ENCODE results near the gene EPS15.

Gene EPS15

GRCh38 chr1:51320967-51321923, 197.8 kb downstream of the EPS15 start:
- Histone ChIP-seq H3K4me3 (ENCODE audit: low read depth in 1 of 2, low read length in 2 of 2) (no peak overlapping the region), H3K4me1 (ENCODE audit: control insufficient read depth in 1 of 2, insufficient read depth in 2 of 2, low read length in 2 of 2) (no peaks in the 10 kb centered on the region), H3K36me3 (ENCODE audit: control insufficient read depth in 1 of 2, insufficient read depth in 2 of 2, low read length in 2 of 2) (no peaks in the 10 kb centered on the region), H3K9me3 (ENCODE audit: control insufficient read depth in 1 of 2, low read length in 2 of 2) (no peaks in the 10 kb centered on the region), H3K27ac (ENCODE audit: low read length) (no peak overlapping the region), H3K27me3 (ENCODE audit: low read depth, low read length) (no peaks in the 10 kb centered on the region)

GRCh38 chr1:51317798-51318197, 201.3 kb downstream of the EPS15 start:
- no peaks in the 10 kb centered on the region for H3K27me3 ChIP-seq (ENCODE audit: low read depth, low read length)
- H3K27ac ChIP-seq (ENCODE audit: low read length), result no peak overlapping the region
- no peaks in the 10 kb centered on the region for H3K36me3 ChIP-seq (ENCODE audit: control insufficient read depth in 1 of 2, insufficient read depth in 2 of 2, low read length in 2 of 2)
- no peaks in the 10 kb centered on the region for H3K9me3 ChIP-seq (ENCODE audit: control insufficient read depth in 1 of 2, low read length in 2 of 2)
- H3K4me3 ChIP-seq (ENCODE audit: low read depth in 1 of 2, low read length in 2 of 2), result no peak overlapping the region
- H3K4me1 ChIP-seq (ENCODE audit: control insufficient read depth in 1 of 2, insufficient read depth in 2 of 2, low read length in 2 of 2), result no peaks in the 10 kb centered on the region

GRCh38 chr1:51316846-51317120, 202.3 kb downstream of the EPS15 start:
- no peaks in the 10 kb centered on the region for H3K27me3 ChIP-seq (ENCODE audit: low read depth, low read length)
- H3K36me3 ChIP-seq (ENCODE audit: control insufficient read depth in 1 of 2, insufficient read depth in 2 of 2, low read length in 2 of 2), result no peaks in the 10 kb centered on the region
- H3K9me3 ChIP-seq (ENCODE audit: control insufficient read depth in 1 of 2, low read length in 2 of 2), result no peaks in the 10 kb centered on the region
- no peaks in the 10 kb centered on the region for H3K4me1 ChIP-seq (ENCODE audit: control insufficient read depth in 1 of 2, insufficient read depth in 2 of 2, low read length in 2 of 2)
- no peak overlapping the region for H3K27ac ChIP-seq (ENCODE audit: low read length)
- no peak overlapping the region for H3K4me3 ChIP-seq (ENCODE audit: low read depth in 1 of 2, low read length in 2 of 2)

GRCh38 chr1:51316113-51316845, 202.8 kb downstream of the EPS15 start:
- Histone ChIP-seq H3K9me3 (ENCODE audit: control insufficient read depth in 1 of 2, low read length in 2 of 2) (no peaks in the 10 kb centered on the region), H3K36me3 (ENCODE audit: control insufficient read depth in 1 of 2, insufficient read depth in 2 of 2, low read length in 2 of 2) (no peaks in the 10 kb centered on the region), H3K27me3 (ENCODE audit: low read depth, low read length) (no peaks in the 10 kb centered on the region), H3K4me1 (ENCODE audit: control insufficient read depth in 1 of 2, insufficient read depth in 2 of 2, low read length in 2 of 2) (no peaks in the 10 kb centered on the region), H3K27ac (ENCODE audit: low read length) (no peak overlapping the region), H3K4me3 (ENCODE audit: low read depth in 1 of 2, low read length in 2 of 2) (no peak overlapping the region)

- no peak overlapping the region for H3K27ac ChIP-seq (ENCODE audit: low read length)
- no peaks in the 10 kb centered on the region for H3K9me3 ChIP-seq (ENCODE audit: control insufficient read depth in 1 of 2, low read length in 2 of 2)
- no peak overlapping the region for H3K4me3 ChIP-seq (ENCODE audit: low read depth in 1 of 2, low read length in 2 of 2)
- no peaks in the 10 kb centered on the region for H3K27me3 ChIP-seq (ENCODE audit: low read depth, low read length)
- H3K4me1 ChIP-seq (ENCODE audit: control insufficient read depth in 1 of 2, insufficient read depth in 2 of 2, low read length in 2 of 2), result no peaks in the 10 kb centered on the region
- H3K36me3 ChIP-seq (ENCODE audit: control insufficient read depth in 1 of 2, insufficient read depth in 2 of 2, low read length in 2 of 2), result no peaks in the 10 kb centered on the region
Observed at GRCh38 chr1:51314974-51315373, 204.1 kb downstream of the EPS15 start.

GRCh38 chr1:51313961-51314777, 204.9 kb downstream of the EPS15 start:
- Histone ChIP-seq H3K27me3 (ENCODE audit: low read depth, low read length) (no peaks in the 10 kb centered on the region), H3K9me3 (ENCODE audit: control insufficient read depth in 1 of 2, low read length in 2 of 2) (no peaks in the 10 kb centered on the region), H3K36me3 (ENCODE audit: control insufficient read depth in 1 of 2, insufficient read depth in 2 of 2, low read length in 2 of 2) (no peaks in the 10 kb centered on the region), H3K4me1 (ENCODE audit: control insufficient read depth in 1 of 2, insufficient read depth in 2 of 2, low read length in 2 of 2) (no peaks in the 10 kb centered on the region), H3K27ac (ENCODE audit: low read length) (no peak overlapping the region), H3K4me3 (ENCODE audit: low read depth in 1 of 2, low read length in 2 of 2) (no peak overlapping the region)

GRCh38 chr1:51313268-51313852, 205.7 kb downstream of the EPS15 start:
- Histone ChIP-seq H3K27me3 (ENCODE audit: low read depth, low read length) (no peaks in the 10 kb centered on the region), H3K4me1 (ENCODE audit: control insufficient read depth in 1 of 2, insufficient read depth in 2 of 2, low read length in 2 of 2) (no peaks in the 10 kb centered on the region), H3K9me3 (ENCODE audit: control insufficient read depth in 1 of 2, low read length in 2 of 2) (no peaks in the 10 kb centered on the region), H3K4me3 (ENCODE audit: low read depth in 1 of 2, low read length in 2 of 2) (no peak overlapping the region), H3K27ac (ENCODE audit: low read length) (no peak overlapping the region), H3K36me3 (ENCODE audit: control insufficient read depth in 1 of 2, insufficient read depth in 2 of 2, low read length in 2 of 2) (no peaks in the 10 kb centered on the region)

GRCh38 chr1:51312718-51313117, 206.3 kb downstream of the EPS15 start:
- H3K27me3 ChIP-seq (ENCODE audit: low read depth, low read length), result no peaks in the 10 kb centered on the region
- H3K4me3 ChIP-seq (ENCODE audit: low read depth in 1 of 2, low read length in 2 of 2), result no peak overlapping the region
- H3K4me1 ChIP-seq (ENCODE audit: control insufficient read depth in 1 of 2, insufficient read depth in 2 of 2, low read length in 2 of 2), result no peaks in the 10 kb centered on the region
- no peaks in the 10 kb centered on the region for H3K36me3 ChIP-seq (ENCODE audit: control insufficient read depth in 1 of 2, insufficient read depth in 2 of 2, low read length in 2 of 2)
- H3K27ac ChIP-seq (ENCODE audit: low read length), result no peak overlapping the region
- no peaks in the 10 kb centered on the region for H3K9me3 ChIP-seq (ENCODE audit: control insufficient read depth in 1 of 2, low read length in 2 of 2)

GRCh38 chr1:51311826-51312225, 207.2 kb downstream of the EPS15 start:
- no peaks in the 10 kb centered on the region for H3K36me3 ChIP-seq (ENCODE audit: control insufficient read depth in 1 of 2, insufficient read depth in 2 of 2, low read length in 2 of 2)

GRCh38 chr1:51310871-51311613, 208.0 kb downstream of the EPS15 start:
- no peaks in the 10 kb centered on the region for H3K9me3 ChIP-seq (ENCODE audit: control insufficient read depth in 1 of 2, low read length in 2 of 2)
- H3K4me3 ChIP-seq (ENCODE audit: low read depth in 1 of 2, low read length in 2 of 2), result no peak overlapping the region
- H3K27me3 ChIP-seq (ENCODE audit: low read depth, low read length), result no peaks in the 10 kb centered on the region
- no peak overlapping the region for H3K27ac ChIP-seq (ENCODE audit: low read length)
- no peaks in the 10 kb centered on the region for H3K36me3 ChIP-seq (ENCODE audit: control insufficient read depth in 1 of 2, insufficient read depth in 2 of 2, low read length in 2 of 2)
- H3K4me1 ChIP-seq (ENCODE audit: control insufficient read depth in 1 of 2, insufficient read depth in 2 of 2, low read length in 2 of 2), result no peaks in the 10 kb centered on the region

More at GRCh38 chr1:51311826-51312225, 207.2 kb downstream of the EPS15 start:
- Histone ChIP-seq H3K27ac (ENCODE audit: low read length) (no peak overlapping the region), H3K9me3 (ENCODE audit: control insufficient read depth in 1 of 2, low read length in 2 of 2) (no peaks in the 10 kb centered on the region), H3K4me1 (ENCODE audit: control insufficient read depth in 1 of 2, insufficient read depth in 2 of 2, low read length in 2 of 2) (no peaks in the 10 kb centered on the region), H3K27me3 (ENCODE audit: low read depth, low read length) (no peaks in the 10 kb centered on the region), H3K4me3 (ENCODE audit: low read depth in 1 of 2, low read length in 2 of 2) (no peak overlapping the region)

Data from muscle layer of duodenum (tissue), 2 donors.